ENCODE results near the gene TPK1.
"Not testable (repeated sequence)": the region's sequence is repeated elsewhere in the genome, so short reads cannot be mapped to it uniquely, and the experiment has no call there.

The TPK1 gene

DNA sequence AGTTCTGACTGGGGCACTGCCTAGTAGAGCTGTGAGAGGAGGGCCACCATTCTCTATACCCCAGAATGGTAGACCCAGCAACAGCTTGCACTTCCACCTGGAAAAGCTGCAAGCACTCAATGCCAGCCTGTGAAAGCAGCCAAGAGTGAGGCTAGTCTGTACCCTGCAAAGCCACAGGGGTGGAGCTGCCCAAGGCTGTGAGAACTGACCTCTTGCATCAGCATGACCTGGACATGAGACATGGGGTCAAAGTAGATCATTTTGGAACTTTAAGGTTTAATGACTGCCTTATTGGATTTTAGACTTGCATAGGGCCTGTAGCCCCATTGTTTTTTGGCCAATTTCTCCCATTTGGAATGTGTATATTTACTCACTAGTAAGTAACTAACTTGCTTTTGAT, 206.3 kb downstream of the TPK1 start:
- DNase-seq (ENCODE audit: low read depth): no peak

- no peak for DNase-seq (ENCODE audit: low read depth)
Measured at GRCh38 chr7:144629011-144629410, 206.8 kb downstream of the TPK1 start.

DNA sequence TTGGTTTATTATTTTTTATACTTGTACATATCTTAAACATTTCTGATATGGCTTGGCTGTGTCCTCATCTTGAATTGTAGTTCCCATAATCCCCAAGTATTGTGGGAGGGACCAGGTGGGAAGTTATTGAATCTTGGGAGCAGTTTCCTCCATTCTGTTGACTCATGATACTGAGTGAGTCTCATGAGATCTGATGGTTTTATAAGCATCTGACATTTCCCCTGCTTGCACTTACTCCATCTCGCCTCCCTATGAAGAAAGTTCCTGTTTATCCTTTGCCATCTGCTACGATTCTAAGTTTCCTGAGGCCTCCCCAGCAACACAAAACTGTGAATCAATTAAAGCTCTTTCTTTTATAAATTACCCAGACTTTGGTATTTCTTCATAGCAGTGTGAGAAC, 207.7 kb downstream of the TPK1 start:
- DNase-seq (ENCODE audit: low read depth): peak; percentile 1

DNA sequence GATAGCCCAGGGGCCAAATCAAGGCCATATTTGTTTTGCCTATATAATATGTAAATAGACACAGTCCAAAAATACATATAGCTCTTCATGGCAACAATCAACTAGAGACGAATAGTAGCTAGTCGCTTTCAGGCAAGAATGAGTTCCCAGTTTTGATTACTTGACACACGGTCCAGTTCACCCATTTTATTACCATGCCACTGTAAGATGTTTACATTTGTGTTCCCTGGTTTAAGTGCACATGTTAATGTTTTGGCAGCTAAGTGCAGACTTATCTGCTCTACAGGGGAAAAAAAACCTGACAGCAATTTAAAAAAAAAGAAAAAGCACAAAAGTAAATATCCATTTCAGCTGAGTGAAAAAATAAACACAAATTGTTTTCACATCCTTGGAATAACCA, 213.1 kb downstream of the TPK1 start:
- DNase-seq (ENCODE audit: low read depth): no peak

DNA sequence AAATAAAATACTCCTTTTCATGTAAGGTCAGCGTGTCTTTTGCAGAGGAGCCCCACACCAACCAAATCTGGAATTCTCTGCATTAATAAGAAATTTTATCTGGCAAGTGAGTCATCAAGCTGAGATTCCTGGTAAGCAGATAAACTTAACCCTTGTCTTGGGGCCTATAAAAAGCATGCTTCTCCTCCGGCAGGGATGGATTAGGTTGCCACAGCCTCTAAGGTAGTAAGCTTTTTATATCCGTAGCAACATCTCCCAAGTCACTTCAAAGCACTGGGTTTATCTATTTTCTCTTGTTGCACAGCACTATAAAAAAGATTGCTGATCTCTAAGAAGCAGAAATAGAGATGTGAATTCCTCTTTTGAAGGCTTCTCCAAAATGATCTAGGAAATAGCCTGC, 229.6 kb downstream of the TPK1 start:
- no peak for DNase-seq (ENCODE audit: low read depth)

DNA sequence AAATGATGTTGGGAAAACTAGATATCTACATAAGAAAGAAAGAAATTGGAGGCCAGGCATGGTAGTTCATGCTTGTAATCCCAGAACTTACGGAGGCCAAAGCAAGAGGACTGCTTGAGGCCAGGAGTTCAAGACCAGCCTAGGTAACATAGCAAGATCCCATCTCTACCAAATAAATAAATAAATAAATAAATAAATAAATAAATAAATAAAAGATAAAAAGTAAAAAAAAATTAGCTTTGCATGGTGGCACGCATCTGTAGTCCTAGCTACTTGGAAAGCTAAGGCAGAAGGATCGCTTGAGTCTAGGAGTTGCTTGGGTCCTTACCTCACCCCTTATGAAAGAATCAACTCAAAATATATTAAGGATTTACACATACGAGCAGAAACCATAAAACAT, 238.9 kb downstream of the TPK1 start:
- DNase-seq (ENCODE audit: low read depth): no peak

GRCh38 chr7:144594580-144594979, 241.3 kb downstream of the TPK1 start:
- no peak for DNase-seq (ENCODE audit: low read depth)

GRCh38 chr7:144588559-144589051, 247.2 kb downstream of the TPK1 start:
- peak; percentile 9 for DNase-seq (ENCODE audit: low read depth)

GRCh38 chr7:144587701-144588100, 248.2 kb downstream of the TPK1 start:
- no peak for DNase-seq (ENCODE audit: low read depth)

GRCh38 chr7:144584726-144585125, 251.1 kb downstream of the TPK1 start:
- DNase-seq (ENCODE audit: low read depth): no peak

- no peak for DNase-seq (ENCODE audit: low read depth)
Measured at GRCh38 chr7:144579687-144580086, 256.2 kb downstream of the TPK1 start.

GRCh38 chr7:144575456-144575855, 260.4 kb downstream of the TPK1 start:
- DNase-seq (ENCODE audit: low read depth): no peak

- DNase-seq (ENCODE audit: low read depth): not testable (repeated sequence)
Measured at GRCh38 chr7:144574753-144575152, 261.1 kb downstream of the TPK1 start.

DNA sequence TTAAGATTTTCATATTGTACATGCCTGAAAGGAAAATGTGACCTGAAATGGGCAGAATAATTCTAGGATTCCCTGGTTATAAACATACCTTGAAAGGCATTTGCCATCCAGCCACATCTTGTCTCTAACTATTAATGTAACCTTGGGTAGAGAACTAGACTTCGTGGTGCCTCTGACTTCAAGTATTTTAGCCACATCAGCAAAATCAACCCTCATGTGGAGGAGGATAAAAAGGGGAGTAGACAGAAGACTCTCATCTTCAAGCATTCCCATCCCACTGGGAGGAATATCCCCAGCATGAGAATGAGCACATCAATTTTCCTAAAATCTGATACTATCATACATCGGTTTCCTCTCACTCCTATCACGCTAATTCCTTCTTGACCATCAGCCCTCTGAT, 267.6 kb downstream of the TPK1 start:
- DNase-seq (ENCODE audit: low read depth): no peak

GRCh38 chr7:144565586-144565985, 270.3 kb downstream of the TPK1 start:
- DNase-seq (ENCODE audit: low read depth): no peak

DNA sequence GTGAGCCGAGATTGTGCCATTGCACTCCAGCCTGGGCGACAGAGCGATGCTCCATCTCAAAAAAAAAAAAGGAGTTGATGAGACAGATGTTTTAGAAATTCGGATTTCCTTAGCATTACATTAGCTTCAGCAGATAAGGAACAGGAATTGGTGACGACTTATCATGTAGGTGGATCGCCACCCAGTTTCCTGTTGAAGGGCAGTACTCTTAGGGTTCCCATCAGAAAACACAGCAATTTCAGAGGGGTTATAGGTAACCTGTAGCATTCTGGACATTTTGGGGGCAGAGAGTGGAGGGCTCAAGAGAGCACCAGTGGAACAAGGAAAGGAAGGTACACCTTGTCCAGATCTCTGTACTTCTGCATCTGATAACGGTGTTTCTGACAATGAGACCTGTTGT, 286.0 kb downstream of the TPK1 start:
- DNase-seq (ENCODE audit: low read depth): no peak

DNA sequence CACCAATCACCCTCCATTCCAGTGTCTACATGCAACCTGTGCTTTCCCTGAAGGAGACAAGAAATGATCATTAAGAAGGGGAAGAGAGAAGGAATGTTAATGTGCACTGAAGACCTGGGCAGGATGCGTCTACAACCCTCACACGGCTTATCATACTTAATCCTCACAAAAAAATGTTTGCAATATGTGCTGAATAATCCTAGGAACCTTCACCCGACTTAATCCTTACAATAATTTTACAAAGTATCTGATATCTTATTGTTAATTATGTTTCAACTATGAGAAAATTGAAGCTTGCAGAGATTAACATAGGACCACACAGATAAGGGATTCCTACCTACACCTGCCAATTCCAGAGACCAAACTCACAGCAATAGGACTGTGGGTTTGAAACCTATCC, 287.3 kb downstream of the TPK1 start:
- DNase-seq (ENCODE audit: low read depth): no peak

GRCh38 chr7:144547888-144548287, 288.0 kb downstream of the TPK1 start:
- no peak for DNase-seq (ENCODE audit: low read depth)

GRCh38 chr7:144546782-144547181, 289.1 kb downstream of the TPK1 start:
- DNase-seq (ENCODE audit: low read depth): no peak

- DNase-seq (ENCODE audit: low read depth): no peak
Measured at GRCh38 chr7:144545330-144545729, 290.5 kb downstream of the TPK1 start.

GRCh38 chr7:144534655-144535395, 301.0 kb downstream of the TPK1 start:
- no peak for DNase-seq (ENCODE audit: low read depth)

- no peak for DNase-seq (ENCODE audit: low read depth)
Measured at GRCh38 chr7:144534196-144534595, 301.7 kb downstream of the TPK1 start.

- DNase-seq (ENCODE audit: low read depth): peak; percentile 51
Measured at GRCh38 chr7:144531181-144531580, 304.7 kb downstream of the TPK1 start.

GRCh38 chr7:144529269-144529926, 306.5 kb downstream of the TPK1 start:
- DNase-seq (ENCODE audit: low read depth): no peak
